ENCODE measurements around the gene CDH13.

Gene CDH13

DNA sequence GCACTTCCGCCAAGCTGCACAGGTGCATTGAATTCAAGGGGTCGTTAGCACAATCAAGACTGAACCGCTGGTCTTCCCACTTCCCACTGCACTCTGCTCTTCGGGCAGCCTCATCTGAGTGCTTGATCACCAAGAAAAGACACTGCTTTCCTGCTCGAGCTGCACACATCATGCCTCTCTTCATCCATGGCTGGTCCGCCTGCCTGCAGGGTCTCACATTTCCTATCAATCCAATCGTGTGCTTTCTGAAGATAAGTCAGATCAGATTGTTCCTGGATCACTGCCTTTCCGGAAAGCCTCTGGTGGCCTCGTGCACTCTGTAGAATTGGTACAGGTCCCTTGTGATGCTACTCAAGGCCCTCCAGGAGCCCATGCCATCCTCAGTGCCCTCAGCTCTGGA is 1150.2 kb downstream of the CDH13 start:
- no peak overlapping the region for H3K4me3 ChIP-seq (ENCODE audit: low read length)
- no peaks in the 10 kb centered on the region for H3K27me3 ChIP-seq (replicated peaks; ENCODE audit: insufficient read depth, low read length)
- H3K9me2 ChIP-seq (replicated peaks; ENCODE audit: insufficient read depth, low read length) = no peaks in the 10 kb centered on the region
- H3F3A ChIP-seq (ENCODE audit: insufficient read depth, low read length) = no peaks in the 10 kb centered on the region
- H4K20me1 ChIP-seq (ENCODE audit: insufficient read depth, low read length) = no peaks in the 10 kb centered on the region
- no peak overlapping the region for H3K9ac ChIP-seq (ENCODE audit: low read length)
- DNase-seq = no peak
- H3K27ac ChIP-seq (ENCODE audit: low read length) = no peak overlapping the region
- no peak overlapping the region for H3K4me2 ChIP-seq (ENCODE audit: low read depth, low read length)
- no peaks in the 10 kb centered on the region for H3K9me3 ChIP-seq (replicated peaks; ENCODE audit: insufficient read depth, low read length)
- no peaks in the 10 kb centered on the region for H3K4me1 ChIP-seq (ENCODE audit: low read length)
- TF ChIP-seq, protein P1, sequence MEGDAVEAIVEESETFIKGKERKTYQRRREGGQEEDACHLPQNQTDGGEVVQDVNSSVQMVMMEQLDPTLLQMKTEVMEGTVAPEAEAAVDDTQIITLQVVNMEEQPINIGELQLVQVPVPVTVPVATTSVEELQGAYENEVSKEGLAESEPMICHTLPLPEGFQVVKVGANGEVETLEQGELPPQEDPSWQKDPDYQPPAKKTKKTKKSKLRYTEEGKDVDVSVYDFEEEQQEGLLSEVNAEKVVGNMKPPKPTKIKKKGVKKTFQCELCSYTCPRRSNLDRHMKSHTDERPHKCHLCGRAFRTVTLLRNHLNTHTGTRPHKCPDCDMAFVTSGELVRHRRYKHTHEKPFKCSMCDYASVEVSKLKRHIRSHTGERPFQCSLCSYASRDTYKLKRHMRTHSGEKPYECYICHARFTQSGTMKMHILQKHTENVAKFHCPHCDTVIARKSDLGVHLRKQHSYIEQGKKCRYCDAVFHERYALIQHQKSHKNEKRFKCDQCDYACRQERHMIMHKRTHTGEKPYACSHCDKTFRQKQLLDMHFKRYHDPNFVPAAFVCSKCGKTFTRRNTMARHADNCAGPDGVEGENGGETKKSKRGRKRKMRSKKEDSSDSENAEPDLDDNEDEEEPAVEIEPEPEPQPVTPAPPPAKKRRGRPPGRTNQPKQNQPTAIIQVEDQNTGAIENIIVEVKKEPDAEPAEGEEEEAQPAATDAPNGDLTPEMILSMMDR (IDR thresholded peaks at IDR 0.05; ENCODE audit: low read length) = no peak
- no peak for TF ChIP-seq EZH2phosphoT487 (IDR thresholded peaks at IDR 0.05; ENCODE audit: low read length)
- no peak for TF ChIP-seq EZH2 (optimal IDR thresholded peaks at IDR 0.05; ENCODE audit: low read depth, low read length)
- H3K36me3 ChIP-seq (replicated peaks; ENCODE audit: insufficient read depth, low read length) = no peaks in the 10 kb centered on the region
- no peak overlapping the region for H2AFZ ChIP-seq (ENCODE audit: low read length)
- H3K79me2 ChIP-seq (ENCODE audit: low read length) = no peaks in the 10 kb centered on the region

GRCh38 chr16:83779886-83780285 is 1153.1 kb downstream of the CDH13 start:
- Histone ChIP-seq H3K36me3 (replicated peaks; ENCODE audit: insufficient read depth, low read length) (no peaks in the 10 kb centered on the region), H4K20me1 (ENCODE audit: insufficient read depth, low read length) (no peaks in the 10 kb centered on the region), H3K79me2 (ENCODE audit: low read length) (no peaks in the 10 kb centered on the region), H3F3A (ENCODE audit: insufficient read depth, low read length) (no peaks in the 10 kb centered on the region), H3K4me3 (ENCODE audit: low read length) (no peak overlapping the region), H2AFZ (ENCODE audit: low read length) (no peak overlapping the region), H3K9me3 (replicated peaks; ENCODE audit: insufficient read depth, low read length) (no peaks in the 10 kb centered on the region), H3K9ac (ENCODE audit: low read length) (no peak overlapping the region), H3K27me3 (replicated peaks; ENCODE audit: insufficient read depth, low read length) (no peaks in the 10 kb centered on the region), H3K9me2 (replicated peaks; ENCODE audit: insufficient read depth, low read length) (no peaks in the 10 kb centered on the region), H3K4me2 (ENCODE audit: low read depth, low read length) (no peak overlapping the region), H3K27ac (ENCODE audit: low read length) (no peak overlapping the region), H3K4me1 (ENCODE audit: low read length) (no peaks in the 10 kb centered on the region)
- no peak for DNase-seq
- TF ChIP-seq, protein P1 (IDR thresholded peaks at IDR 0.05; ENCODE audit: low read length) = no peak
- TF ChIP-seq EZH2phosphoT487 (IDR thresholded peaks at IDR 0.05; ENCODE audit: low read length) (no peak), EZH2 (optimal IDR thresholded peaks at IDR 0.05; ENCODE audit: low read depth, low read length) (no peak)

DNA sequence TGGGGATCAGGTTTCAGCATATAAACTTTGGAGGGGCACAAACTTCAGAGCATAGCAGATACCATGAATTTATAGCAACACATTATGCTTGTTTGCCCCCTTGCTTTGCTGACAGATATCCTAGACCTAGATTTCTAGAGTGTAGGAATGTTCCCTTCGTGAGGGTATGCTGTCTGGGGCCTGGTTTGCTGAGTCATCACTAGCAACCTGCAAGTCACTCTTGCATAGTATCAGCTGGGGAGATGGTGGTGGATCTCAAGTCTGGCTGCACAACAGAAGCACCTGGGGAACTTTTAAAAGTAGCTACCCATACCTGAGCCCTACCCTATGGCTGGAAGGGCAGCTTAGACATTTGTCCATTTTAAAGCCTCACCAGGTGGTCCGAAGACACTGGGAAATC is 1158.7 kb downstream of the CDH13 start:
- no peak overlapping the region for H3K27ac ChIP-seq (ENCODE audit: low read length)
- TF ChIP-seq, protein P1 (IDR thresholded peaks at IDR 0.05; ENCODE audit: low read length) = no peak
- no peak for TF ChIP-seq EZH2phosphoT487 (IDR thresholded peaks at IDR 0.05; ENCODE audit: low read length)
- no peak for TF ChIP-seq EZH2 (optimal IDR thresholded peaks at IDR 0.05; ENCODE audit: low read depth, low read length)

More for the DNA sequence above, 1158.7 kb downstream of the CDH13 start:
- Histone ChIP-seq H2AFZ (ENCODE audit: low read length) (no peak overlapping the region), H3K4me1 (ENCODE audit: low read length) (no peaks in the 10 kb centered on the region), H3K9ac (ENCODE audit: low read length) (no peak overlapping the region), H3K36me3 (replicated peaks; ENCODE audit: insufficient read depth, low read length) (no peaks in the 10 kb centered on the region), H3K9me2 (replicated peaks; ENCODE audit: insufficient read depth, low read length) (no peaks in the 10 kb centered on the region), H4K20me1 (ENCODE audit: insufficient read depth, low read length) (no peaks in the 10 kb centered on the region), H3K4me3 (ENCODE audit: low read length) (no peak overlapping the region), H3K79me2 (ENCODE audit: low read length) (no peaks in the 10 kb centered on the region), H3F3A (ENCODE audit: insufficient read depth, low read length) (no peaks in the 10 kb centered on the region), H3K4me2 (ENCODE audit: low read depth, low read length) (no peak overlapping the region), H3K9me3 (replicated peaks; ENCODE audit: insufficient read depth, low read length) (no peaks in the 10 kb centered on the region), H3K27me3 (replicated peaks; ENCODE audit: insufficient read depth, low read length) (no peaks in the 10 kb centered on the region)
- no peak for DNase-seq
